HepG2 (cell line): ENCODE measurements around the gene TMEM79. TPM values are rescaled to one million over a fixed set of nuclear protein-coding genes. Genes with fewer than 3 reads are reported as not detected.

Source experiments
- ADNP ChIP-seq: sonication (generic); formaldehyde crosslinking; IDR thresholded peaks from 2 replicates; pipeline ENCODE4 v1.4.0; 2020; ENCODE audit warnings: missing genetic modification reagents
- ATF3 ChIP-seq: sonication (generic); formaldehyde crosslinking; IDR thresholded peaks from 2 replicates; pipeline ENCODE4 v1.4.0; 2020; ENCODE audit warnings: missing genetic modification reagents
- CEBPB ChIP-seq: IDR thresholded peaks from 2 replicates; pipeline ENCODE4 v1.6.1; 2011; ENCODE audit warnings: low read depth, low read length, improper control_type of control experiment, borderline replicate concordance
- CHCHD3 ChIP-seq: sonication (generic); formaldehyde crosslinking; IDR thresholded peaks from 2 replicates; pipeline ENCODE4 v1.8.0; 2022; ENCODE audit warnings: mild to moderate bottlenecking, missing genetic modification reagents, moderate library complexity
- FOXP1 ChIP-seq, 2 experiments: fragments of 450-650 bp in 1 of 2; IDR thresholded peaks; 2 replicates each; pipeline ENCODE4 v1.6.1; 2017 to 2018; ENCODE audit warnings: antibody characterized with exemption in 1 of 2
- HES4 ChIP-seq: sonication (generic); formaldehyde crosslinking; IDR thresholded peaks from 2 replicates; pipeline ENCODE4 v1.9.0; 2021; ENCODE audit warnings: mild to moderate bottlenecking, missing genetic modification reagents, borderline replicate concordance
- HIC2 ChIP-seq: sonication (generic); formaldehyde crosslinking; IDR thresholded peaks from 2 replicates; pipeline ENCODE4 v1.9.0; 2022; ENCODE audit warnings: low read depth, missing genetic modification reagents
- IKZF4 ChIP-seq: sonication (generic); formaldehyde crosslinking; IDR thresholded peaks from 2 replicates; pipeline ENCODE4 v1.5.1; 2020; ENCODE audit warnings: borderline replicate concordance, mild to moderate bottlenecking, low read depth, missing genetic modification reagents; ENCODE audit errors: not compliant biosample characterization
- MED8 ChIP-seq: sonication (generic); formaldehyde crosslinking; IDR thresholded peaks from 2 replicates; pipeline ENCODE4 v1.8.1; 2023; ENCODE audit warnings: mild to moderate bottlenecking, missing genetic modification reagents; ENCODE audit not compliant: insufficient replicate concordance
- MNT ChIP-seq: fragments of 450-650 bp; IDR thresholded peaks from 2 replicates; pipeline ENCODE4 v1.6.1; 2016
- NFKBIZ ChIP-seq: IDR thresholded peaks from 2 replicates; pipeline ENCODE4 v1.6.1; 2018; ENCODE audit warnings: missing genetic modification reagents, missing compliant biosample characterization
- PHF8 ChIP-seq: sonication (generic); formaldehyde crosslinking; IDR thresholded peaks from 2 replicates; pipeline ENCODE4 v1.5.0; 2020; ENCODE audit warnings: missing genetic modification reagents
- SPEN ChIP-seq: sonication (generic); formaldehyde crosslinking; IDR thresholded peaks from 2 replicates; pipeline ENCODE4 v1.5.1; 2020; ENCODE audit warnings: low read depth, mild to moderate bottlenecking, missing genetic modification reagents
- SRSF9 ChIP-seq: fragments of 200-400 bp; formaldehyde crosslinking; IDR thresholded peaks from 2 replicates; pipeline ENCODE4 v1.6.1; 2018; ENCODE audit warnings: borderline replicate concordance, mild to moderate bottlenecking, low read depth, low read length; ENCODE audit not compliant: insufficient read depth, poor library complexity, severe bottlenecking
- SSRP1 ChIP-seq: IDR thresholded peaks from 2 replicates; pipeline ENCODE4 v1.6.1; 2016; ENCODE audit warnings: control low read depth
- ZBTB38 ChIP-seq: sonication (generic); formaldehyde crosslinking; IDR thresholded peaks from 2 replicates; pipeline ENCODE4 v1.5.1; 2020; ENCODE audit warnings: mild to moderate bottlenecking, missing genetic modification reagents
- ZFYVE20 ChIP-seq: sonication (generic); formaldehyde crosslinking; IDR thresholded peaks from 2 replicates; pipeline ENCODE4 v1.8.0; 2023; ENCODE audit warnings: low read depth, mild to moderate bottlenecking, moderate library complexity, missing genetic modification reagents, borderline replicate concordance
- ZNF138 ChIP-seq: sonication (generic); formaldehyde crosslinking; IDR thresholded peaks from 2 replicates; pipeline ENCODE4 v1.5.0; 2020; ENCODE audit warnings: mild to moderate bottlenecking, low read depth, missing genetic modification reagents
- ZNF263 ChIP-seq: sonication (generic); formaldehyde crosslinking; IDR thresholded peaks from 2 replicates; pipeline ENCODE4 v1.4.0; 2020; ENCODE audit warnings: missing genetic modification reagents
- ZNF275 ChIP-seq: sonication (generic); formaldehyde crosslinking; IDR thresholded peaks from 2 replicates; pipeline ENCODE4 v1.8.0; 2022; ENCODE audit warnings: missing genetic modification reagents, mild to moderate bottlenecking, inconsistent platforms, borderline replicate concordance
- ZNF296 ChIP-seq: sonication (generic); formaldehyde crosslinking; conservative IDR thresholded peaks from 2 replicates; pipeline ENCODE4 v1.5.0; 2020; ENCODE audit warnings: mild to moderate bottlenecking, missing genetic modification reagents
- ZNF326 ChIP-seq: sonication (generic); formaldehyde crosslinking; IDR thresholded peaks from 2 replicates; pipeline ENCODE4 v1.4.0; 2020; ENCODE audit warnings: missing genetic modification reagents, borderline replicate concordance
- ZNF331 ChIP-seq: sonication (generic); formaldehyde crosslinking; IDR thresholded peaks from 2 replicates; pipeline ENCODE4 v1.4.0; 2020; ENCODE audit warnings: missing genetic modification reagents
- ZNF430 ChIP-seq: sonication (generic); formaldehyde crosslinking; IDR thresholded peaks from 2 replicates; pipeline ENCODE4 v1.9.0; 2021; ENCODE audit warnings: mild to moderate bottlenecking, missing genetic modification reagents
- polyA plus RNA-seq, 8 experiments: library from polyadenylated mRNA; depleted of rRNA in 3 of 8; stranded (reverse) in 7 of 8; unstranded in 1 of 8; fragments of >200 nt; fragmentation: Illumina TruSeq in 4 of 8; extraction: Trizol in 4 of 8; gene quantifications; 2 replicates each; pipeline versions ENCODE4 v1.2.1 to v1.2.3, GENCODE V29; 2011 to 2016; ENCODE audit warnings: low read depth in 4 of 8, missing spikeins in 1 of 8, mixed read lengths in 1 of 8; ENCODE audit not compliant: insufficient read depth in 1 of 8
- total RNA-seq, 5 experiments: library from RNA; depleted of rRNA; stranded (reverse); fragments of >200 nt; fragmentation: Illumina TruSeq; extraction: Trizol; gene quantifications; 2 replicates each; pipeline ENCODE4 v1.2.3, GENCODE V29; 2016; ENCODE audit warnings: low read depth in 1 of 5

TMEM79 gene
- total and polyA plus RNA-seq, 2 of the 13 experiments (the other 11 are each of a cell fraction or from before 2014, with no cell fraction given): 1.2 to 1.9 TPM

GRCh38 chr1:156282479-156283222 is 1.5 kb upstream of the TMEM79 start, which contains the start of gene SMG5 (continued):
- TF ChIP-seq ATF3 (CRISPR knock-in tag): peak; percentile 40; the same call in 1 of the 2 replicates
- no peak for TF ChIP-seq ZFYVE20 (CRISPR knock-in tag)
- no peak for TF ChIP-seq NFKBIZ (CRISPR knock-in tag)
- 0 out of 2 replicates have a peak, but pooled peaks have one; percentile 46 for TF ChIP-seq ZNF138 (CRISPR knock-in tag)
- TF ChIP-seq SPEN (CRISPR knock-in tag): peak; percentile 82
- peak; percentile 57; the same call in 1 of the 2 replicates for TF ChIP-seq ZNF430
- TF ChIP-seq PHF8 (CRISPR knock-in tag): peak; percentile 92
- TF ChIP-seq ADNP (CRISPR knock-in tag): no peak
- no peak for TF ChIP-seq CEBPB
- TF ChIP-seq HIC2 (CRISPR knock-in tag): no peak
- no peak for TF ChIP-seq FOXP1 (IDR thresholded peaks at IDR 0.05)
- TF ChIP-seq FOXP1 (CRISPR knock-in tag; IDR thresholded peaks at IDR 0.05): no peak
- peak; percentile 71 for TF ChIP-seq IKZF4 (CRISPR knock-in tag)
- TF ChIP-seq CHCHD3 (CRISPR knock-in tag): no peak
- peak; percentile 66; the same call in 1 of the 2 replicates for TF ChIP-seq ZNF275 (CRISPR knock-in tag)
- TF ChIP-seq SRSF9: no peak
- 0 out of 2 replicates have a peak, but pooled peaks have one; percentile 27 for TF ChIP-seq MNT
- TF ChIP-seq ZNF296 (CRISPR knock-in tag): no peak
- no peak for TF ChIP-seq ZNF263
- TF ChIP-seq MED8 (CRISPR knock-in tag): peak; percentile 84
- TF ChIP-seq ZNF326 (CRISPR knock-in tag): no peak
- TF ChIP-seq HES4 (CRISPR knock-in tag): peak; percentile 59; the same call in 1 of the 2 replicates
- TF ChIP-seq SSRP1 (CRISPR knock-in tag): 0 out of 2 replicates have a peak, but pooled peaks have one; percentile 75
- TF ChIP-seq ZNF331 (CRISPR knock-in tag): peak; percentile 82
- 0 out of 2 replicates have a peak, but pooled peaks have one; percentile 18 for TF ChIP-seq ZBTB38 (CRISPR knock-in tag)
